AG09309 (cell line): Measurements from ENCODE around the gene PPP2R5E.
A peak's percentile ranks its signal among the peaks of the same experiment; 100 is the strongest.

Source experiments
- DNase-seq: peaks from one replicate; pipeline ENCODE4 v3.0.0-alpha.2; 2010; ENCODE audit warnings: low read depth
- H3K4me3 ChIP-seq: 2 replicates; pipeline ENCODE4 v1.5.1; 2011; ENCODE audit warnings: mild to moderate bottlenecking, low read depth, low read length, moderate library complexity; ENCODE audit not compliant: control insufficient read depth
- TF ChIP-seq, protein P1 (sequence below): IDR thresholded peaks from 2 replicates; pipeline ENCODE4 v1.5.1; 2011; ENCODE audit warnings: mild to moderate bottlenecking, low read depth, low read length, inconsistent platforms; ENCODE audit not compliant: insufficient read depth, control insufficient read depth; ENCODE audit errors: missing control alignments

PPP2R5E gene

DNA sequence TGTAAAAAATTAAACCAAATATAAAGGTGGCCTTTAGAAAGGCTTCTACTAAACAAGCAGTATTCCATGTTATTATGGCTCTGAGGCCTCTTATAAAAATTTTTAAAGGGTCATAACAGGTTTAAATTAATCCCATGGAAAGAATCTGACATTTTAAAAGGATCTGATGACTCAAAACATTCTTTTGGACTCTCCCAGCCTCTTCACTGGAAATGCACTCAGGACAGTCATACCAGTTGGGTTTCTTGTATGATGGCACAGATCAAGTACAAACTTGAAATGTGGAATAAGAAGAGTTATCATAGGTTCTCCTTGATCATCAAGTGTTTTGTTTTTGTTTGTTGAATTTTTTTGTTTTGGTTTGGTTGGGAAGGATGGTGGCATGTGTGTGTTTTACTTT, 50.8 kb downstream of the PPP2R5E start:
- TF ChIP-seq, protein P1, sequence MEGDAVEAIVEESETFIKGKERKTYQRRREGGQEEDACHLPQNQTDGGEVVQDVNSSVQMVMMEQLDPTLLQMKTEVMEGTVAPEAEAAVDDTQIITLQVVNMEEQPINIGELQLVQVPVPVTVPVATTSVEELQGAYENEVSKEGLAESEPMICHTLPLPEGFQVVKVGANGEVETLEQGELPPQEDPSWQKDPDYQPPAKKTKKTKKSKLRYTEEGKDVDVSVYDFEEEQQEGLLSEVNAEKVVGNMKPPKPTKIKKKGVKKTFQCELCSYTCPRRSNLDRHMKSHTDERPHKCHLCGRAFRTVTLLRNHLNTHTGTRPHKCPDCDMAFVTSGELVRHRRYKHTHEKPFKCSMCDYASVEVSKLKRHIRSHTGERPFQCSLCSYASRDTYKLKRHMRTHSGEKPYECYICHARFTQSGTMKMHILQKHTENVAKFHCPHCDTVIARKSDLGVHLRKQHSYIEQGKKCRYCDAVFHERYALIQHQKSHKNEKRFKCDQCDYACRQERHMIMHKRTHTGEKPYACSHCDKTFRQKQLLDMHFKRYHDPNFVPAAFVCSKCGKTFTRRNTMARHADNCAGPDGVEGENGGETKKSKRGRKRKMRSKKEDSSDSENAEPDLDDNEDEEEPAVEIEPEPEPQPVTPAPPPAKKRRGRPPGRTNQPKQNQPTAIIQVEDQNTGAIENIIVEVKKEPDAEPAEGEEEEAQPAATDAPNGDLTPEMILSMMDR = no peak
- peak; percentile 56 for DNase-seq
- H3K4me3 ChIP-seq = no peak overlapping the region

DNA sequence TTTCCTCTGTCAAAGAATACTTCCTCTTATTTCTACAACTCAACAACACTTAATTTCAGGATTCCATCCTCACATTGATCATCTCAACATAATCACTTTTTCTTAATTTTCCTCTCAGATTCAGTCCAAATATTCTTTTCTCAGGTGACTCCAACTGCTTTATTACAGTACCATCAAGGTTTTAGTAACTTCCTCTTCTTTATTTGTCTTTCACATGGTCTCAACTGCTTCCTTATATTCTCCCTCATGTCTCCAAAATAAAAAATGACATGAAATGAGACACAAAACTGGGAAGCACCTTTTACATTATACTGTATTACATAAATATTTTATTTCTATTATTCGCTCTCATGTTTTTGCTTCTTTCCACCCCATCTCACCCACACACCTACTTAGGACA, 55.5 kb downstream of the PPP2R5E start:
- H3K4me3 ChIP-seq = no peak overlapping the region
- TF ChIP-seq, protein P1 = no peak
- DNase-seq = no peak

DNA sequence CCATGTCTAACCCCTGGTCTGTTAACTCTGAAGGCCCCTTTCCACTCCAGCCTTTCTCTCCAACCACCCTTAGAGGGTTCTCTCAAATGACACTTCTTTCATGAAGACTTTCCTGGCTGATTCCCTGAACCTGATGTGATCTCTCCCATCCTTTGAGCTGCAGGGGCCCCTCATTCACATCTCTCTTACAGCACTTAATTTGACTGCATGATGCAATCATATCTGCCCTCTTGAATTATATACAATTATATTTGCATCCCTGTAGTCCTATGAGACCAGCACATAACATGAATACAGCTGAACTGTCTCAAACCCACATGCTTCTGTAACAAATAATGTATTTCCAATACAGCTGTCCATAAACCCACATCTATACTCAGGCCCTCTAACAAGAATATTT, 56.4 kb downstream of the PPP2R5E start:
- H3K4me3 ChIP-seq = no peak overlapping the region
- TF ChIP-seq, protein P1 = no peak
- DNase-seq = no peak

DNA sequence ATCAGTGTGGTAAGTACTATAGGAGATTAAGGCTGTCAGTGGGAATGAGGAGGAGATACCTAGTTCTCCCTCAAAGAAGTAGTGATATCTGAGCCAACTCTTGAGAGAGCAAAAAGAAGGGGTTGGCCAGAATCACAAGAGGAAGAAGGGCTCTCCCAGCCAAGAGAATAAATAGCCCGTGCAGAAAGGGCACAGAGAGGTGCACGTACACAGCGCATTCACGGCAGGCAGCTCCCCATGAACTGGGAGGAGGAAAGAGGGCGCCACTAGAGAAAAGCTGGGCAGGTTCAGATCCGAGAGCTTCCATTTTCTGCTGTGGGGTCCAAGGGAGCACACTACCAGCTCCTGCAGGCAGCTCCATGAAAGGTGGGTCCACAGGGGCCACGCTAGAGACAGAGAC, 59.9 kb downstream of the PPP2R5E start:
- no peak for DNase-seq
- TF ChIP-seq, protein P1 = no peak
- no peak overlapping the region for H3K4me3 ChIP-seq

DNA sequence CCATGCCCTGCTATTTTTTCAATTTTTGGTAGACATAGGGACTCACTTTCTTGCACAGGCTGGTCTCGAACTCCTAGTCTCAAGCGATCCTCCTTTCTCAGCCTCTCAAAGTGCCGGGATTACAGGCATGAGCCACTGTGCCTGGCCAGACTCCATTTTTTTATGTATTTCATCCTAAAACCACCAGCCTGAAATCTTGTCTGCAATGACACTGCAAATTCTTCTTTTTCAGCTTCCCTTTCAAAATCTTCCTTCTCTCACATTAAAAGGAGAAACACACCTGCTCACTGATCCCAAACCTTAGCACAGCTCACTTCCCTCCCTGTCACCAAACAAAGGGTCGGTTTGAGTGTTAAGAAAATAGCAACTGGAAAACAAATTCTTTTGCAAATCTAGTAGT, 62.6 kb downstream of the PPP2R5E start:
- DNase-seq = no peak
- H3K4me3 ChIP-seq = no peak overlapping the region
- TF ChIP-seq, protein P1 = no peak

DNA sequence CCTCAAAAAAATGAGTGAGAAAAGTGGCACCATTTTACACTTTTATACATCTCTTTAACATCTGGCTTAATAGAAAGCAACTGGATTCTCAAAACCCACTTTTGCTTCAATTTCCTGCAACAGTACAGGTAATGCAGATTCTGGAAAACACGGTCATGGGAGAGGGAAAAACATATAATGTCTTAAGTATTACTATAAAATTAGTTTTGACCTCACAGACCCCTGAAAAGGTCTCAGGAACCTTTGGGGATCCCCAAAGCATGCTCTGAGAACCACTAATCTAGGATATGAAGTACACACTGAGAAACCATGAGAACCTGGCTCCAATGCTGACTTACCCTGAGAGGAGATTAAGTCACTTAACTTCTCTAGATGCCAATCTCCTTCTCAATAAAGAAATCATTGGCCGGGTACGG, 64.7 kb downstream of the PPP2R5E start:
- TF ChIP-seq, protein P1 = no peak
- DNase-seq = no peak
- no peak overlapping the region for H3K4me3 ChIP-seq

DNA sequence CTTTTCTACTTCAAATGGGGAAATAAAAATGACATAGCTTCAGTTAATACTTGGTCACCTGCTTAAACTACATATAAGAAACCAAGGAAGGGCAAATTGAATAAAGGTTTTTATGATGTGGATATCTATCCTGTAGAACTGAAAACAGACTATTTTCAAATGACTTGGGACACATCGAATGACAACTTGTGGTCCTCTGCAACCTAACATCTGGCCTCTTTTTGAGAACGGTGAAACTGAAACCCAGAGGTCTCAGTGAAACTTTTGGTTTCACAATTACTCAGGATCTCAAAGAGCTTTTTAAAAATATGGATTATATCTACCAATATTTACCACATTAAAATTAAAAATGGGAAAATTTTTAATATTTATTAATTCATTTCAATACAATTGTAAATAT, 65.2 kb downstream of the PPP2R5E start:
- TF ChIP-seq, protein P1 = no peak

More for the DNA sequence above, 65.2 kb downstream of the PPP2R5E start:
- no peak overlapping the region for H3K4me3 ChIP-seq
- DNase-seq = no peak
